ENCODE data around the gene FBRS. TPM values are rescaled to one million over a fixed set of nuclear protein-coding genes. Genes with fewer than 3 reads are reported as not detected.

FBRS gene
- total RNA-seq, 3 donors from 2014 or later = 82.6 to 97.1 (median 85.8) TPM

DNA sequence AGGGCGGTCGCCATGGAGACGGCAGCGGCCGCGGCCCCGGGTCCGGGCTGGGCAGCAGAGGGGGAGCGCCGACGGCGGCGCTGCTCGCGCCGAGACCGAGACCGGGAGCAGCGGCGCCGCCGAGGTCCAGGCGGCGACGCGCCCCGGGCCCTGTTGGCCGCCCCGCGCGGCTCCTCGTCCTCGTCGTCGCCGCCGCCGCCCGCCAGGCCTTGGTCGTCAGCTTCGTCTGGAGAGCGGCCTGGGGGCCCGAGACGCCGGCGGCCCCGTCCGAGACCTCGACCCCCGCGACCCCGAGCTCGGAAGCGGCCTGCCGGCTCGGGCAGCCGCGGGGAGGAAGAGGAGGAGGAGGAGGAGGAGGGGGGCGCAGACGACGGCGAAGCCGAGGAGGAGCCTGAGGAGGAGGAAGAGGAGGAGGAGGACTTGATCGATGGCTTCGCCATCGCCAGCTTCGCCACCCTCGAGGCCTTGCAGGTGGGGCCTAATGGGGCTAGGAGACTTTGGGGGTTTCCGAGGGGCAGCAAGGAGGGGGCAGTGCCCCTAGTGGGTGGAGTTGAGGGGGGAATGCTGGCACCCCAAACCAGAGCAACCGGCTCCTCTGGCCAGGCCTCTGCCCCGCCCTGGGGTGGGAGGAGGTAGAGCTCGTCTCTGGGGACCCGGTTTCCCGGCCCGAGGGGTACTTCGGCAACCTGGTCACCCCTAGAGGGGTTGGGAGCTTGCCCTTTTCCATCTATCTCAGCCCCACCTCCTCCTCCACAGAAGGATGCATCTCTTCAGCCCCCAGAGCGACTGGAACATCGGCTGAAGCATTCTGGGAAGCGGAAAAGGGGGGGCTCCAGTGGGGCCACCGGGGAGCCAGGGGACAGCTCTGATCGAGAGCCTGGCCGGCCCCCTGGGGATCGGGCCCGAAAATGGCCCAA is 1.5 kb downstream of the FBRS start:
- ATAC-seq = no peak
- peaks cover 8% of the 10 kb centered on the region for H3K36me3 ChIP-seq (ENCODE audit: low read depth)
- H3K9me3 ChIP-seq = no peaks in the 10 kb centered on the region
- DNase-seq = peak; percentile 49 to 80 (median 73)
- TF ChIP-seq, protein P1, sequence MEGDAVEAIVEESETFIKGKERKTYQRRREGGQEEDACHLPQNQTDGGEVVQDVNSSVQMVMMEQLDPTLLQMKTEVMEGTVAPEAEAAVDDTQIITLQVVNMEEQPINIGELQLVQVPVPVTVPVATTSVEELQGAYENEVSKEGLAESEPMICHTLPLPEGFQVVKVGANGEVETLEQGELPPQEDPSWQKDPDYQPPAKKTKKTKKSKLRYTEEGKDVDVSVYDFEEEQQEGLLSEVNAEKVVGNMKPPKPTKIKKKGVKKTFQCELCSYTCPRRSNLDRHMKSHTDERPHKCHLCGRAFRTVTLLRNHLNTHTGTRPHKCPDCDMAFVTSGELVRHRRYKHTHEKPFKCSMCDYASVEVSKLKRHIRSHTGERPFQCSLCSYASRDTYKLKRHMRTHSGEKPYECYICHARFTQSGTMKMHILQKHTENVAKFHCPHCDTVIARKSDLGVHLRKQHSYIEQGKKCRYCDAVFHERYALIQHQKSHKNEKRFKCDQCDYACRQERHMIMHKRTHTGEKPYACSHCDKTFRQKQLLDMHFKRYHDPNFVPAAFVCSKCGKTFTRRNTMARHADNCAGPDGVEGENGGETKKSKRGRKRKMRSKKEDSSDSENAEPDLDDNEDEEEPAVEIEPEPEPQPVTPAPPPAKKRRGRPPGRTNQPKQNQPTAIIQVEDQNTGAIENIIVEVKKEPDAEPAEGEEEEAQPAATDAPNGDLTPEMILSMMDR (IDR thresholded peaks at IDR 0.05) = no peak
- intact Hi-C loops (cut with DNase I, micrococcal nuclease) = no loop called here
- H3K4me3 ChIP-seq = peak overlapping the region; percentile 84
- peaks cover 35% of the 10 kb centered on the region for H3K4me1 ChIP-seq (ENCODE audit: low read depth)

DNA sequence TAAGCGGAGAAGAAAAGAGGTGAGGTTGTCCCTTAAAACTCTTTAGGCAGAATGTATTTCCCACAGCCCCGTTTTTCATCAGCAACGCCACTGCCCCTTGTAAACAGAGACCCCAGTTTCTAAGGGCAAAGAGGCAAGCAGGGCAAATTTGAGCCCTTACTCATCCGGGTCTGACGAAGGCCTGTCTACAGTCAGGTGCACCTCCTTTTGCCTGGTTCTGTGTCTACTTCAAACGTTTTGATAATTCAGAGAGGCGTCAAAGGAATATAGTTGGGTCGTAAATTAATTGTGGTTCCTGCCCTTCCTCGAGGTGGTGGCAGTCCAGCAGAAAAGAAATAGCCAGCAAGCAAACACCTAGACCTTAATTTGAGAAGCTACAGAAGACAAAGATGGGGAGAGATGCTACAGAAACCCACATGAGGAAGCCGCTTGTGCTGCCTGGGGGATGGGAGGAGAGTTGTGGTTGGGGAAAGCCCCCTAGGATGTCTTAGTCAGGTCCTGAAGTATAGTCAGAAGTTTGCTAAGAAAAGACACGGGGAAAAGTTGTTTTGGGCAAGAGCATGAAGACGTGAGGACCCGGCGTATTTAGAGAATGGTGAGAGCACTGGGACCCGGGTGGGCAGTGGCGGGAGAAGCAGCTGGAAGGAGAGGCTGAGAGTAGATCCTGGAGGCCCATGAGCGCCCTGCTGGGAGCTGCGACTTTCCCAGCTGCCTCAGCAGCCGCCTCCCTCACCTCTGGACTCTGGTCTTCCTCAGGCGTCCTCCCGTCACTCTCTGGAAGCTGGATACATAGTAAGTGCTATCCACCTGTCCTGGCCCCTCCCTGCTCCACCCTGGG is 2.4 kb downstream of the FBRS start:
- DNase-seq = peak; percentile 82 to 88 (median 82)

DNA sequence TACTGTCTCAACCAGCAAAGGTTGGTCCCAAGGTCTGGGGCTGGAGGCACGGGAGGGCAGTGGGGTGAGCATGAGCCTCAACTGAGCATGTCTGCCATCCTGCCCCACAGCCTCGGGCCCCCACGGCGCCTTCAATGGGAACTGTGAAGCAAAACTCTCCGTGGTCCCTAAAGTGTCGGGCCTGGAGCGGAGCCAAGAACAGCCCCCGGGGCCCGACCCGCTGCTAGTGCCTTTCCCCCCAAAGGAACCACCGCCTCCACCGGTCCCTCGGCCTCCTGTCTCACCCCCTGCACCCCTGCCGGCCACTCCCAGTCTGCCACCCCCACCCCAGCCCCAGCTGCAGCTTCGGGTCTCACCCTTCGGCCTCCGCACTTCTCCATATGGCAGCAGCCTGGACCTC is 4.2 kb downstream of the FBRS start:
- ATAC-seq (no peak), DNase-seq (peak in 2 of 3 donors; percentile 43 to 61)
- Histone ChIP-seq H3K4me3 (no peak overlapping the region), H3K36me3 (ENCODE audit: low read depth) (peaks cover 6% of the 10 kb centered on the region), H3K4me1 (ENCODE audit: low read depth) (peaks cover 25% of the 10 kb centered on the region), H3K9me3 (no peaks in the 10 kb centered on the region)
- TF ChIP-seq, protein P1 (IDR thresholded peaks at IDR 0.05) = no peak
- intact Hi-C loops (cut with DNase I, micrococcal nuclease) = no loop called here

More for the DNA sequence above, 2.4 kb downstream of the FBRS start:
- peak; percentile 17 for ATAC-seq
- H3K36me3 ChIP-seq (ENCODE audit: low read depth) = peaks cover 4% of the 10 kb centered on the region
- no peaks in the 10 kb centered on the region for H3K9me3 ChIP-seq
- peaks cover 35% of the 10 kb centered on the region for H3K4me1 ChIP-seq (ENCODE audit: low read depth)
- H3K4me3 ChIP-seq = no peak overlapping the region
- intact Hi-C loops (cut with DNase I, micrococcal nuclease) = no loop called here
- TF ChIP-seq, protein P1 (IDR thresholded peaks at IDR 0.05) = no peak

DNA sequence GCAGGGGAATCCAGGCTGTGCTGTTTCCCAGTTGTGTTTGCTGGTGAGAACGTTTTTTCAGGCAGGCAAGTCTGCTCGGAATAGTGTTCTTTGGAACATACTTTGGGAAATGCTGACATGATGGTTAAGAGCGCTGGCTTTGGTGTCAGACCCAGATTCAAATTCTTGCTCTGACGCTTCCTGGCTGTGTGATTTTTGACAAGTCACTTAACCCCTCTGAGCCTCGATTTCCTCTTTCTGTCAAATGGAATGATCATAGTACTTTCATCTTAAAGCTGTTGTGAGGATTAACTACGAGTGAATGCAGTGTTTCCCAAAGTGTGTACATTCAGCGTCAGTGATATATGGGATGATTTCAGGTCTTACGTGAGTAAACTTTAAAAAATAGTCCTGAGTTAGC is 4.8 kb downstream of the FBRS start:
- peaks cover 4% of the 10 kb centered on the region for H3K36me3 ChIP-seq (ENCODE audit: low read depth)
- H3K4me3 ChIP-seq = no peak overlapping the region
- no peak for DNase-seq
- no peak for ATAC-seq
- intact Hi-C loops (cut with DNase I, micrococcal nuclease) = no loop called here
- no peaks in the 10 kb centered on the region for H3K9me3 ChIP-seq
- TF ChIP-seq, protein P1 (IDR thresholded peaks at IDR 0.05) = no peak
- peaks cover 23% of the 10 kb centered on the region for H3K4me1 ChIP-seq (ENCODE audit: low read depth)

DNA sequence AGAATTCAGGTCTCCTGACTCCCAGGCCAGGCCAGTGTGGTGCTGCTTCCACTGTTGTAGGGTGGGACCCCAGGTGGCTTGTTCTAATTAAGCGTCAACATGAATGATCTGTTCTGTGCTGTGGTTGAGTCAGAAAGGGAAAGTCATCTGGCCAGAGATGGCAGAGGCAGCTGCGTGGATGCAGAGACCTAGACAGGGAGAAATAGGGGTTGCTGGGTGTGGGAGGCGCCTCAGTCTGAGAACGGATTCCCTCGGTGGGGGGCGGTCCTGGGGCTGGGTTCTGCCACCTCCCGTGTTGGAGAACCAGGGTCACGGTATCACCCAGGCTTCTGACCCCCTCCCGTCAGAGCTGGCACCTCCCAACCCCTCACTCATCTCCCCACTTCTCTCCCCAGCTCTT is 5.6 kb downstream of the FBRS start:
- no peak overlapping the region for H3K4me3 ChIP-seq
- H3K4me1 ChIP-seq (ENCODE audit: low read depth) = peaks cover 21% of the 10 kb centered on the region
- intact Hi-C loops (cut with DNase I, micrococcal nuclease) = no loop called here
- no peaks in the 10 kb centered on the region for H3K9me3 ChIP-seq
- peaks cover 3% of the 10 kb centered on the region for H3K36me3 ChIP-seq (ENCODE audit: low read depth)
- ATAC-seq (no peak), DNase-seq (peak in 1 of 3 donors; percentile 28)
- TF ChIP-seq, protein P1 (IDR thresholded peaks at IDR 0.05) = no peak
